Hippocampal formation (tissue), 2 donors: ENCODE measurements around the gene EEF1AKMT1.
"Not testable (repeated sequence)": the region's sequence is repeated elsewhere in the genome, so short reads cannot be mapped to it uniquely, and the experiment has no call there.

Experiments
- DNase-seq, 2 donors: peaks; one replicate each; lab custom pipeline; 2025; lab: John Stamatoyannopoulos, UW

Gene EEF1AKMT1

GRCh38 chr13:20778311-20778710 lies 4.5 kb upstream of the EEF1AKMT1 start:
- no peak for DNase-seq

GRCh38 chr13:20776751-20777150 lies 3.0 kb upstream of the EEF1AKMT1 start:
- DNase-seq = no peak

GRCh38 chr13:20775961-20776360 lies 2.2 kb upstream of the EEF1AKMT1 start:
- DNase-seq = no peak

GRCh38 chr13:20774746-20775145 lies 985 bp upstream of the EEF1AKMT1 start:
- no peak for DNase-seq

- DNase-seq = no peak
Measured at GRCh38 chr13:20772401-20773131, 1.2 kb downstream of the EEF1AKMT1 start.

- DNase-seq = no peak
Measured at GRCh38 chr13:20769834-20770233, 3.9 kb downstream of the EEF1AKMT1 start.

- DNase-seq = no peak
Measured at GRCh38 chr13:20769091-20769490, 4.7 kb downstream of the EEF1AKMT1 start.

- no peak for DNase-seq
Measured at GRCh38 chr13:20767309-20767943, 6.3 kb downstream of the EEF1AKMT1 start.

GRCh38 chr13:20760872-20761271 lies 12.9 kb downstream of the EEF1AKMT1 start:
- no peak for DNase-seq

GRCh38 chr13:20754009-20754408 lies 19.8 kb downstream of the EEF1AKMT1 start:
- no peak for DNase-seq

GRCh38 chr13:20749377-20749776 lies 24.4 kb downstream of the EEF1AKMT1 start:
- DNase-seq = no peak

GRCh38 chr13:20743830-20744404 lies 29.8 kb downstream of the EEF1AKMT1 start:
- DNase-seq = not testable (repeated sequence)

- no peak for DNase-seq
Measured at GRCh38 chr13:20740021-20740420, 33.7 kb downstream of the EEF1AKMT1 start.

- no peak for DNase-seq
Measured at GRCh38 chr13:20738616-20739015, 35.1 kb downstream of the EEF1AKMT1 start.

- DNase-seq = no peak
Measured at GRCh38 chr13:20729633-20730585, 43.9 kb downstream of the EEF1AKMT1 start.

GRCh38 chr13:20728579-20729311 lies 45.0 kb downstream of the EEF1AKMT1 start:
- no peak for DNase-seq

- DNase-seq = no peak
Measured at GRCh38 chr13:20727856-20728255, 45.9 kb downstream of the EEF1AKMT1 start.

- no peak for DNase-seq
Measured at GRCh38 chr13:20721454-20722357, 52.1 kb downstream of the EEF1AKMT1 start.

- no peak for DNase-seq
Measured at GRCh38 chr13:20721058-20721453, 52.7 kb downstream of the EEF1AKMT1 start.

GRCh38 chr13:20720499-20720898 lies 53.3 kb downstream of the EEF1AKMT1 start:
- DNase-seq = no peak
